SU-DHL-6 (cell line): ENCODE results near the gene UGT1A6.

Experiments
- CTCF ChIP-seq: fragments of 200-600 bp; sonication (generic); IDR thresholded peaks from one replicate; pipeline ENCODE4 v1.5.1; 2017; ENCODE audit warnings: antibody characterized with exemption, mild to moderate bottlenecking, low read length, moderate library complexity; ENCODE audit not compliant: insufficient read depth, poor library complexity, severe bottlenecking
- EZH2phosphoT487 ChIP-seq: fragments of 200-600 bp; sonication (generic), shearing (Covaris generic); conservative IDR thresholded peaks from 2 replicates; pipeline ENCODE4 v1.6.1; 2018; ENCODE audit warnings: mild to moderate bottlenecking, antibody characterized with exemption, low read length, moderate library complexity, mixed read lengths

- TF ChIP-seq CTCF, result no peak
- TF ChIP-seq EZH2phosphoT487, result no peak
Measured at GRCh38 chr2:233676046-233676445, 16.6 kb upstream of the UGT1A6 start.
